ENCODE data around the gene GNB1. TPM values are rescaled to one million over a fixed set of nuclear protein-coding genes. Genes with fewer than 3 reads are reported as not detected.

GNB1 gene
- total and polyA plus RNA-seq, 2 of the 4 experiments (the other 2 are of a cell fraction), result 73.5 to 371 TPM

DNA sequence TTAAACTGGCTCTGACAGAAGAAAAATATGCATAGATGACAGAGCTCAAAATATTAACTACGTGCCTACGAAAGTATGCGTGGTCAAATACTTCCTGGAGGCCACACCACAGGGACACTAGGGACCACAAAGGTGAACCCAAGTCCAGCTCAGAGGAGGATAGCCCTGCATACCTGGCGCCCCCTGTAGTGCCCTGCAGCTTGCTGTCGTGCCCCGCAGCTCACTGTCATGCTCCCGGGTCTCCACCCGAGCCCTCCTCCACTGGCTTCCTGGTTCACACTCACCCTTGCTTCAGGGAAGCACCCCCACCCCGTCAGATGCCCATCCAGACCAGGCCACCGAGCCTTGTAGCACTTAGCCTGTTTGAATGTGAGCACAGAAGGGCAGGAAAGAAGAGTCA lies 95.9 kb downstream of the GNB1 start:
- H4K20me1 ChIP-seq (ENCODE audit: insufficient read depth, low read length), result peaks cover 77% of the 10 kb centered on the region
- no peak overlapping the region for H4K8ac ChIP-seq (ENCODE audit: low read depth in 2 of 2, low read length in 2 of 2)
- no peak overlapping the region for H3K4me2 ChIP-seq (ENCODE audit: low read depth, low read length)
- in situ Hi-C loops (cut with MboI; ENCODE audit: low sequenced_read_pairs) (loop anchor here (10.0 kb wide), 1 partner anchor 90 kb away; no protein-coding TSS in a partner anchor), intact Hi-C loops (cut with micrococcal nuclease) (no loop called here), dilution Hi-C loops (cut with HindIII; ENCODE audit: low sequenced_read_pairs, unreplicated experiment) (no loop called here)
- H3K79me1 ChIP-seq (ENCODE audit: low read depth in 1 of 2, low read length in 2 of 2), result peaks cover 56 to 81% of the 10 kb centered on the region in 2 experiments
- H3K4ac ChIP-seq (ENCODE audit: low read depth, low read length), result no peak overlapping the region
- no peak overlapping the region for H3K56ac ChIP-seq (ENCODE audit: extremely low read depth, insufficient read depth, low read length)
- H2BK20ac ChIP-seq (ENCODE audit: low read depth, low read length), result no peak overlapping the region
- no peak overlapping the region for H3K4me3 ChIP-seq (ENCODE audit: insufficient read depth, low read depth, low read length)
- no peak overlapping the region for H2BK5ac ChIP-seq (ENCODE audit: low read depth, low read length, poor library complexity, severe bottlenecking)
- no peak overlapping the region for H4K5ac ChIP-seq (ENCODE audit: low read depth, low read length)
- H2AFZ ChIP-seq (replicated peaks; ENCODE audit: low read length, poor library complexity), result no peak overlapping the region
- H2AK5ac ChIP-seq (ENCODE audit: low read depth, low read length), result no peak overlapping the region
- DNase-seq (no peak), ATAC-seq (ENCODE audit: low read depth) (no peak)
- WGBS, 2 experiments (ENCODE audit: extremely low coverage in 2 of 2, insufficient read length in 1 of 2), result 100% methylated on average over 2 of the region's 10 CpGs; no CpG with 5 or more reads in 1 of the 2 experiments
- H3K9me1 ChIP-seq (ENCODE audit: insufficient read depth, low read length), result no peaks in the 10 kb centered on the region; the same call in 1 of the 2 replicates
- no peaks in the 10 kb centered on the region for H3K9me3 ChIP-seq (ENCODE audit: control insufficient read depth, insufficient read depth, low read length)
- no peak overlapping the region for H3K18ac ChIP-seq (ENCODE audit: low read depth, low read length)
- no peak overlapping the region for H2BK15ac ChIP-seq (ENCODE audit: low read depth, low read length)
- BruUV-seq (replicated peaks), result no TSS peak
- no peak overlapping the region for H3K23ac ChIP-seq (ENCODE audit: low read depth, low read length)
- ChIA-PET CTCF (no interaction called here), POLR2A (ENCODE audit: unreplicated experiment) (no interaction called here)
- H2AK9ac ChIP-seq (replicated peaks; ENCODE audit: low read depth, low read length, poor library complexity), result no peak overlapping the region
- no peak overlapping the region for H3K14ac ChIP-seq (replicated peaks; ENCODE audit: low read depth, low read length)
- TF ChIP-seq MAFK (IDR thresholded peaks at IDR 0.05; ENCODE audit: low read depth, low read length) (no peak), FOS (IDR thresholded peaks at IDR 0.05; ENCODE audit: low read depth, low read length) (no peak), CTCF (conservative IDR thresholded peaks at IDR 0.05; ENCODE audit: low read depth, low read length) (no peak), SMC3 (IDR thresholded peaks at IDR 0.05; ENCODE audit: low read depth, low read length) (no peak)
- TF ChIP-seq, protein P1, sequence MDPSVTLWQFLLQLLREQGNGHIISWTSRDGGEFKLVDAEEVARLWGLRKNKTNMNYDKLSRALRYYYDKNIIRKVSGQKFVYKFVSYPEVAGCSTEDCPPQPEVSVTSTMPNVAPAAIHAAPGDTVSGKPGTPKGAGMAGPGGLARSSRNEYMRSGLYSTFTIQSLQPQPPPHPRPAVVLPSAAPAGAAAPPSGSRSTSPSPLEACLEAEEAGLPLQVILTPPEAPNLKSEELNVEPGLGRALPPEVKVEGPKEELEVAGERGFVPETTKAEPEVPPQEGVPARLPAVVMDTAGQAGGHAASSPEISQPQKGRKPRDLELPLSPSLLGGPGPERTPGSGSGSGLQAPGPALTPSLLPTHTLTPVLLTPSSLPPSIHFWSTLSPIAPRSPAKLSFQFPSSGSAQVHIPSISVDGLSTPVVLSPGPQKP (IDR thresholded peaks at IDR 0.05; ENCODE audit: borderline replicate concordance, low read depth, low read length), result no peak
- no peak overlapping the region for H4K91ac ChIP-seq (ENCODE audit: insufficient read depth, low read depth, low read length)
- H3K4me1 ChIP-seq (ENCODE audit: control insufficient read depth, insufficient read depth, low read length), result no peaks in the 10 kb centered on the region
- no peak overlapping the region for H3K9ac ChIP-seq (ENCODE audit: low read depth, low read length)
- H2BK120ac ChIP-seq (ENCODE audit: low read depth, low read length), result no peak overlapping the region
- peaks cover 73% of the 10 kb centered on the region for H3K36me3 ChIP-seq (ENCODE audit: control insufficient read depth, insufficient read depth, low read length)
- H3K27me3 ChIP-seq (ENCODE audit: control insufficient read depth, insufficient read depth, low read length), result no peaks in the 10 kb centered on the region
- no peak overlapping the region for H3K27ac ChIP-seq (ENCODE audit: insufficient read depth, low read length)

All from IMR-90 (cell line).